Activated naive CD4-positive, alpha-beta T cell treated with anti-CD3 and anti-CD28 coated beads, Interleukin-2, amount 50 U/mL, for 72 hours (primary cell): ENCODE measurements around the gene PAQR6. TPM values are rescaled to one million over a fixed set of nuclear protein-coding genes. Genes with fewer than 3 reads are reported as not detected.
A peak's percentile ranks its signal among the peaks of the same experiment; 100 is the strongest.

ENCODE experiments used
- ATAC-seq, 2 donors: fragments of 150-1000 bp; cut with Tn5 transposase; 2 replicates each; pipeline ENCODE4 v1.10.0; 2021; ENCODE audit warnings: mild to moderate bottlenecking in 2 of 2, moderate library complexity in 2 of 2
- DNase-seq, 2 donors: peaks; one replicate each; pipeline ENCODE4 v3.0.0; 2021 to 2022; ENCODE audit warnings: low spot score in 2 of 2
- H3K27ac Mint-ChIP-seq, 2 donors: one replicate each; pipeline ENCODE4 v1.8.0; 2022; ENCODE audit warnings: mild to moderate bottlenecking in 2 of 2, mixed read lengths in 2 of 2
- H3K36me3 Mint-ChIP-seq, 2 donors: one replicate each; pipeline ENCODE4 v1.8.0; 2022; ENCODE audit warnings: mixed read lengths in 2 of 2
- H3K9me3 Mint-ChIP-seq, 2 donors: one replicate each; pipeline ENCODE4 v1.8.0; 2022; ENCODE audit warnings: mixed read lengths in 2 of 2
- total RNA-seq, 2 donors: library from RNA; stranded (reverse); gene quantifications; one replicate each; pipeline ENCODE4 v1.2.3, GENCODE V29; 2022

Gene PAQR6
- total RNA-seq, 2 donors from 2014 or later = 9.3 to 9.5 TPM

DNA sequence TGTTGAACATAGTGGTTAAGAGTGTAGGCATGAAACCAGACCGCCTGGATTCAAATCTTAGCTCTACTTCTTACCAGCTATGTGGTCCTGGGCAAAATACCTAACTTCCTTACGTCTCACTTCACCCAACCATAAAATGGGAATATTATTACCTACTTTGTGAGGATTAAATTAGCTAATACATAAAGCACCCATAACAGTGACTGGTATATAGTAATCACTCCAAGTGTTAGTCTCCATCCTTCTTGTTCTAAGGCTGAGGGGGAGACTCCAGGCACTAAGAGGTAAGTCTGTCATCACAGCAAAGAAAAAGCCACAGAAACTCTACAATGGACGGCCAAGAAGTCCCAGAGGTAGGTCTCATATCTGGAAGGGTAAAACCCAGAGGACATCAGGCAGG, 32.0 kb upstream of the PAQR6 start:
- peaks cover 37 to 52% of the 10 kb centered on the region in 2 donors for H3K36me3 Mint-ChIP-seq
- H3K27ac Mint-ChIP-seq = peak overlapping the region in 1 of 2 donors; percentile 34

DNA sequence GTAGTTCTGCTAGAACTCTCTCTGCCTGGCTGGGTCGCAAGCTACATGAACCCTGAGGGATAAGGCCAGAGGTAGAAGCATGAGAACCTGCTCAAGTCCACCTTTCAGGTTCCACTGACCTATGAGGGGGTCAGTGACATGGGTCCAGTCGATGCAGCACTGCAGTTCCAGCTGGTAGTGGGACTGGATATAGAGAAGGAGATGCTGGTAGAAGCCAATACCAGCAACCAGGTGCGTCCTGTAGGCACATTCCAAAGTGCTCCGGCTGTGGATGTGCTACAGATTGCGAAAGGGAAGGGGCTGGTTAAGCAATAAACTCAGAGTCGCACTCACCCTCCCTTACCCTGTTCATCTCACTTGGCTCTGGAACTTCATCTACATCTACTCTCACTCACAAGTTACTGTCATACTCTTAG, 29.1 kb upstream of the PAQR6 start:
- DNase-seq = no peak
- peak overlapping the region; percentile 21 to 83 for H3K27ac Mint-ChIP-seq
- H3K9me3 Mint-ChIP-seq = no peaks in the 10 kb centered on the region
- H3K36me3 Mint-ChIP-seq = peaks cover 39 to 46% of the 10 kb centered on the region in 2 donors
- no peak for ATAC-seq

More for the DNA sequence above, 32.0 kb upstream of the PAQR6 start:
- no peaks in the 10 kb centered on the region for H3K9me3 Mint-ChIP-seq
- ATAC-seq (no peak), DNase-seq (no peak)

DNA sequence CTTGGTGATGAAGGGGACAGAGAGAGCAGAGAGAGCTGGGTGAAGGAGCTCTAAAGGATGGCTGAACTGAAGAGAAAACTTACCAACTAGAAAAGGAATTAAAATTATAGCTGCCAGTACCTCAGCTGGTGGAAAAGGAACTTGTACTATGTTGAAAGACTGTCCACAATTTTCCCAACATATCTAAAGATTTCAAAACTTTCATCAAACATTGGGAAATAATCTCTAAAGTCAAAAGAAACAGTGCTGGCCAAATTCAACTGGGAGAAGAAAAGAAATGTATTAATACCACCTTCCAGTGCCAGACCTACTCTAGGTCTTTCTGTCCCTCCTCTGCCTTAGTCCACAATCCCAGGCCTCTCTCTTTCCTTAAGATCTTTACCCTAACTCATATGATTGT, 28.7 kb upstream of the PAQR6 start:
- Mint-ChIP-seq H3K27ac (no peak overlapping the region), H3K9me3 (no peaks in the 10 kb centered on the region), H3K36me3 (peaks cover 35 to 42% of the 10 kb centered on the region in 2 donors)
- DNase-seq = no peak
- ATAC-seq = no peak

DNA sequence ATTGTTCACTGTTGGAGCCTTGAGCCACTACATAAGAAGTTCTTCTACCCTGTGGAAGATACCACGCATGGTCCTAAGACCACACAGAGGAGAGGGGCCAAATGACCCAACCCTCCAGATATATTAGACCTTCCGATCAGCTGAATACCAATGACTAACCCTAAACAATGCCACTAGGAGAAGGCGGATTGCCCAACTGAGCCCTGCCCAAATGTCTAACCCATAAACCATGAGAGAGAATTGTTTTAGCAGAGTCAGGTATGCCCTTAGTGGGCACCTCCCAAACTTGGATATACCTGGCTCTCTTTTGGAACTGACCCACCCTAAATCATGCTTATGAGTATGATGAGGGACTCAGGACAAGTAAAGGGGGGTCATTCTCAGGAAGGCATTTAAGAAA, 22.5 kb upstream of the PAQR6 start:
- ATAC-seq (no peak), DNase-seq (no peak)
- Mint-ChIP-seq H3K9me3 (no peaks in the 10 kb centered on the region), H3K36me3 (peaks cover 23 to 44% of the 10 kb centered on the region in 2 donors), H3K27ac (peak overlapping the region in 1 of 2 donors; percentile 36)

DNA sequence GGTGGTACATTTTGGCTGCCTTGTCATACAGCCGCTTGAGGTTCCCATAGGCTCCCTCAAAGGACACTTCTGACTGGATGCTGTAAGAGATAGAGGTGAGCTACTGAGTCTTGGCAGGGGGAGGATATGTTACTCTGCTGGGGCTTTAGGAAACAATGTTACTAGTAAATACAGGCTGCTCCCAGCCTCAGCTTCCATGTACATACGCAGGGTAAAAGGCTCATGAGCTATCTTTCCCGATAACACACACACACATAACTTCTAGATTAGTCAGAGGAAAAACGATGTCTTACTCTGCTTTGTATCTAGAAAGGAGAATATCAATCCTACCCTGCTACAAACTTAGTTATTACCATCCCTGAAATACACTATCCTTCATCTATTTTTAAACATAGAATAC, 20.5 kb upstream of the PAQR6 start:
- Mint-ChIP-seq H3K9me3 (no peaks in the 10 kb centered on the region), H3K36me3 (peaks cover 27 to 51% of the 10 kb centered on the region in 2 donors), H3K27ac (no peak overlapping the region)
- ATAC-seq (no peak), DNase-seq (no peak)

DNA sequence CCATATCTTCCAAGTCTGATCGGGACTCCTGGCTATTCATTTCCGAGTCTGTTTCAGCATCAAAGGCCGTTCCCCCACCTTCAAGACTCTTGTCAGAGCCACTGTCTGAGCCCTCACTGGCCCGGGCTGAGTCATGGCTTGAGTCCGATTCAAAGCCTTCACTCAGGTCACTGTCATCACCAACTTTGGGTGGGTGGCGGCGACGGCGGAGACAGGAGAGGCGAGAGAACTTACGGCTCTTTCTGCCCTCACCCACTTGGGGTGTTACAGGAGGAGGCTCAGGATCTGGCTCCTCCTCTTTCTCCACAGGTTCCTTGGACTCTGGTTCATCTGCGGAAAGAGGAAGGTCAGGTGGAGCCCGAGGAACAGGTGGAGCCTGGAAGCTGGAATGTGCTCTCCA, 18.2 kb upstream of the PAQR6 start:
- DNase-seq (no peak), ATAC-seq (peak in 1 of 2 donors; percentile 8)
- Mint-ChIP-seq H3K9me3 (no peaks in the 10 kb centered on the region), H3K27ac (peak overlapping the region in 1 of 2 donors; percentile 15), H3K36me3 (peaks cover 32 to 55% of the 10 kb centered on the region in 2 donors)

DNA sequence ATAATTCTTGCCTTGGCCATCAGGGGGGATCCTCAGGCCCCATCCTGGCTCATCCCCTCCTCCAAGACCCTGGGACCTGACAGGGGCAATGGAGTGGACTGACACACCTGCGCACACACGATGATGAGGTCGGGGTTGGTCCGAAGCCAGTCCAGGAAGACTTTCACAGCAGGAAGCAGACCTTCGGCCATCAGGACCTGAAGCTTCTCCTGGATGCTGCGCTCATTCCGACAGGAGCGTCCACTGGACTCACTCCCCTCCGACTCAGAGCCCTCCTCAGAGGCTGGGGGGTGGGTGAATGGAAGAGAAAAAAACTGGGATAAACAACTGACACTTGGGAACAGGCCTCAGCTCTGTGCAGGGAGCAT, 15.4 kb upstream of the PAQR6 start:
- Mint-ChIP-seq H3K36me3 (peaks cover 46 to 62% of the 10 kb centered on the region in 2 donors), H3K9me3 (no peaks in the 10 kb centered on the region), H3K27ac (peak overlapping the region in 1 of 2 donors; percentile 18)
- ATAC-seq (no peak), DNase-seq (no peak)

DNA sequence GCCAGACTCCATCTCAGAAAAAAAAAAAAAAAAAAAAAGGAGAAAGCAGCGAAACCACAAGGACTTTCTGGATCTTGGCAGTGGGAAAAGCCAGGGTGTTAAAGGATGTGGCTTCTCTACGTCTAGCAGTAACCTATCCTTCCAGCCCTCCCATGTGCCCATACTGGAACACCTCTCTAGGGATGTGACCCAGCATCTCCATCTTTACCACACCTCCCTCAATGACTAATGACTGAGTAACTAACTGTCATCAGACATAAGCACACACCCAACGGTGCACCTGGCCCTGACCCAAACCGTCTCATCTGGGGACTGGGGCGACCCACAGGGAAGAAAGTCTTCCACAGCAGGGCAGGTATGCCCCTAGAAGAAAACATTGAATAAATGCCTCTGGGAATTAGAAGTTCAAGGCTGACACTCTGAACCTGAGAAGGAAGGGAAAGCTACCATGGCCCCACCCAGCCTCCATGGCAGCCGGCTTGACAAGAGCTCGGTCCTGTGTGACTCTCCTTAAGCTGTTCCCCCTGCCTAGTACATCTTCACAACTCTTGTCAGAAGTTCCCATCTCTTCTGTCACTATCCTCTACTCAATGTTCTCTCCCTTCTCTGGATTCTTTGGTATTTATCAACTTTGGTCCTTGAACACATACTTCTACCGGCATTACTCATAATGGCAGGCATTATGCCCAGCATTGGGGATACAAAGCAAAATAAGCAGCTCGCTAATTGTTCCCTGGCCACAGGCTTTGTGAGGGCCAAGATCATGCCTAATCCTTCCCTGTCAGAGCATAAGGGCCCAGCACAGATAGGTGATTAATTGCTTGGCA, 14.8 kb upstream of the PAQR6 start:
- Mint-ChIP-seq H3K36me3 (peaks cover 46 to 62% of the 10 kb centered on the region in 2 donors), H3K27ac (peak overlapping the region; percentile 18 to 58), H3K9me3 (no peaks in the 10 kb centered on the region)
- ATAC-seq (peak; percentile 59 to 96), DNase-seq (no peak)

DNA sequence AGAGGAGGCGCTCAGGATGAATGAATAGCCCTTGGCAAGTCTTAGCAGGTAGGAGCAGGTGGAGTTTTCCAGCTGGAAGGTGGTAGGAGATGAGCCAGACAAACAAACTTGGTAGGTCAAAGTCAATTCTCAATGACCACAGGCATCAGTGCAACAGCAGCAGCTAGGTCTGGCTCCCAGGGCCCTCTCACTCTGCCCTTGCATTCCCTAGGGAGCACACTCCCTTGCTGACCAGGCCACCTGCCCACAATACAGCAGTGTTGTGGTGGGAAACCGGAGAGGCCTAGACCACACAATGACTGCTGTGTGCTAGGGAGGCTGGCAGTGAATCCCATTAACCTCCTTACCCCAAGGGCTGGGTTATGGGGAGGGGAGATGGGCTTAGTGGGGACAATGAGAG, 13.0 kb upstream of the PAQR6 start:
- Mint-ChIP-seq H3K9me3 (no peaks in the 10 kb centered on the region), H3K36me3 (peaks cover 40 to 46% of the 10 kb centered on the region in 2 donors), H3K27ac (peak overlapping the region in 1 of 2 donors; percentile 87)
- no peak for ATAC-seq
- no peak for DNase-seq

DNA sequence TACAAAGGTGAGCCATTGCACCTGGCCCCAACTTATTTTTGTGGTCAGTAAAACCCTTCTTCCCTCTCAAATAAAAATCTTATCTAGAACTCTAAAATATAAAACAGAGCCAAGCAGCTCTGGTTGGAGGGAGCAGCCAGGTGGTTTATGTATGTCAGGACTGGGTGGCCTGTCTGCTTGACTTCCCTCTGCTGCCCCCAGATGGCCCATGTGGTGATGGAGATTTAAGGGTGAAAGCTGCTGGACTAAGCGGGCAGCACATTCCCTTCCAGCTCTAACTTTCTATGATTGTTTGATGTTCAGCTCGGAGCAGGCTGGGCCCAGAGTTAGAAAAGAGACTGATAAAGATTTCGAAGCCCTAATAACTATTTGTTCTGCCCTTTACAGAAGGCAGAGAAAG, 11.9 kb upstream of the PAQR6 start:
- H3K27ac Mint-ChIP-seq = peak overlapping the region; percentile 13 to 63
- no peak for DNase-seq

DNA sequence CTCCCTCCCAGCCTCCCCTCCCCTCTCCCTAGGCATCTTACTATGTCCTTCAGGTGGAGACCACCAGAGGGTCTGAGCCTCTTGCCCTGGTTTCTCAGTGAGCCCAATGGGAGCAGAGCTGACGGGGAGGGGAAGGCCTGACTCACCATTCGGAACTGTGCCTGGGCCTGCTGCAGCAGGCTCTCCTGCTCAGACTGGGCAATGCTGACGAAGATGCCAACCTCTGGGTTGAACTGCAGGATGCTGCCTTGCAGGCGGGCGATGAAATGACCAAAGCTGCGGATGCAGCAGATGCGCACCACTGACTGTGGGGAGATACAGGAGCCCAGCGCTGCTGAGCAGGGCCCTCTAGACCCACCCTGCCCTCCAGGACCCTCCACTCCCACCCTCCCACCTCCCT, 11.0 kb upstream of the PAQR6 start:
- no peaks in the 10 kb centered on the region for H3K9me3 Mint-ChIP-seq
- no peak for DNase-seq
- H3K27ac Mint-ChIP-seq = no peak overlapping the region
- H3K36me3 Mint-ChIP-seq = peaks cover 30% of the 10 kb centered on the region in 2 donors
- ATAC-seq = no peak

More for the DNA sequence above, 11.9 kb upstream of the PAQR6 start:
- no peak for ATAC-seq
- peaks cover 34 to 37% of the 10 kb centered on the region in 2 donors for H3K36me3 Mint-ChIP-seq
- no peaks in the 10 kb centered on the region for H3K9me3 Mint-ChIP-seq

DNA sequence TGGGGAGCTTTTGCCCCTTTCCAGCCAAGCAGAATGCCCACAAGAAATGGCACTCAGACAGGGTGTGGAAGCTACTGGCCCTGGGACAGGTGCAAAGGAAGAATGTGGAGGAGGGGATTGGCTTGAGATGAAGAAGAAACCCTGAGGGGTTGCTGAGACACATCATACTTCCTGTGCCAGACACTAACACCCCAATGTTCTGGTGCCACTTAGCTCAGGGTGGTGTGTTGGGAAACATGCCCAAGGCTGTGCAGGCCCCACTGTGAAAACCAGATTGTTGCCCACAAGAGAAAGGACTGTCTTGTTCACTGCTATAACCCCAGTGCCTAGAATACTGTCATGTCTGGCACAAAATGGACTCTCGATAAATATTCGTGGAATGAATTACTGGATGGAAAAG, 9.9 kb upstream of the PAQR6 start:
- DNase-seq (no peak), ATAC-seq (no peak)
- Mint-ChIP-seq H3K36me3 (peaks cover 19 to 21% of the 10 kb centered on the region in 2 donors), H3K9me3 (no peaks in the 10 kb centered on the region), H3K27ac (peak overlapping the region; percentile 38 to 61)

DNA sequence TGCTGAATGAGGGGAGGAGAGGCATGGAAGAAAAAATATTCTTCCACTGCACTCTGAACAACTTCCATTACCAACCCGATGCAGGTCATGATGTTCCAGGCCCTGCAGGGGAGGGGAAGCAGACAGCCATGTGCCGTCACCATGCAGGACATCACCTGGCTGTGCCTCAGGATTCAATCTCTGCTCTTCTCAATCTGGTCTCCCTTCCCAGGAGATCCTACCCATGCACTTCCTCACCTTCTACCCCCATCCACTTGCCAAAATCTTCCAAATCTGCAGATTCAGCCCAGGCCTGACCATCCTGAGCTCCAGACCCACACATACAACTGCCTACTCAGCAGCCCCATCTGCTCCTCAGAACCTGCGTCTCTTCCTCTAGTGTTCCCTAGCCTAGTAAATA, 5.8 kb upstream of the PAQR6 start:
- H3K27ac Mint-ChIP-seq = peak overlapping the region; percentile 24 to 46
- no peak for ATAC-seq
- H3K36me3 Mint-ChIP-seq = peaks cover 0 to 5% of the 10 kb centered on the region in 2 donors
- no peaks in the 10 kb centered on the region for H3K9me3 Mint-ChIP-seq
- no peak for DNase-seq

DNA sequence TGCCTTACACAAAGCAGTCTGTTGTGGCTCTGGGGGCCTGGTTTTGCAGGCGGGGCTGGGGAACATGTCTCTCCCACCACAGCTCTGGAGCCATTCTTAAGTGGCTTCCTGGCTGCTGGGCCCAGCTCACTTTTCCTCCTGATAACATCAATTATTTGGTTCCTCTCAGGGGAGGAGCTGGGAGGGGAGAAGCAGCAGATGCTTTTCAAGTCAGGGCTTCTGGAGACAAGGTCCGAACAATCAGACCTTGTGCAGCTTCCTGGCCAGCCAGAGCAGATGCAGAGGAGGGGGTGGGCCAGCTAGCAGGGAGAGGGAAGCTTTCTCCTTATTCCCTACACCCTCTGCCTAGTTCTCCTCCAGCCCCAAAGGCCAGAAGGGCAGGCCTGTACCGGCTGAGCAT, 3.7 kb upstream of the PAQR6 start:
- H3K36me3 Mint-ChIP-seq = peaks cover 0 to 5% of the 10 kb centered on the region in 2 donors
- DNase-seq (no peak), ATAC-seq (no peak)
- no peaks in the 10 kb centered on the region for H3K9me3 Mint-ChIP-seq
- H3K27ac Mint-ChIP-seq = no peak overlapping the region

DNA sequence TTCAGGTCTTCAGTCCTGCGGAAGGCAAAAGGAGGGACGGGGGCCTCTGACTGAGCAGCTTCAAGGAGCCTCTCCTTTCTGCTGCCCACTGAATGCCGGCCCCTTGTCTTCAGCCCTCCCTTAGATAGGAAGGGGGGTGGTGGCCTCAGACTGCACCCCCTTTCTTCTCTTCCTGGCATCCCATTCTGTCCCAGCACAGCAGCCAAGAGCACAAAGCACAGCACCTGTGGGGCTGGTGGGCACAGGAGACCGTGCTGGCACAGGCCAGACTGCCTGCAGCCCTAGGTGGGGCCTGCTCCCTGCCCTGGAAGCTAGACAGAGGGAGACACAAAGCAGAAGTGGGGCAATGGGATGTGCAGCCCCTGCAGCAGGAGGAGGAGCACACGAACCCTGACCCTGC, 1.7 kb upstream of the PAQR6 start:
- ATAC-seq (no peak), DNase-seq (no peak)
- peaks cover 0 to 5% of the 10 kb centered on the region in 2 donors for H3K36me3 Mint-ChIP-seq
- no peaks in the 10 kb centered on the region for H3K9me3 Mint-ChIP-seq
- H3K27ac Mint-ChIP-seq = peak overlapping the region; percentile 22 to 65

DNA sequence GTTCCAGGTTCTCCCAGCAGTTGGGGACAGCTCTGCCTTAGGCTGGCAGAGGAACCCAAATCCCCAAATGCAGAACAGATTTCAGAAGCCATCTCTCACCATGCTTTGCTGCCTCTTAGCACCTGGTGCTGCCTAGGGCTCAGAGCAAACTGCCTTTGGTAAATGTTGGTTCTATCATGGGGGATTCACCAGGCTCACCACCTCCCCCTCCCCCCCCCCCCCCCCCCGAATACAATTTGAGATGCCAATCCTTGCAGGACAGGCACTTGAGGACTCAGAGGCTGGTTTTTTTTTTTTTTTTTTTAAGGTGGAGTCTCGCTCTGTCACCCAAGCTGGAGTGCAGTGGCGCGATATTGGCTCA, 447 bp upstream of the PAQR6 start:
- Mint-ChIP-seq H3K9me3 (no peaks in the 10 kb centered on the region), H3K27ac (no peak overlapping the region), H3K36me3 (peaks cover 0 to 5% of the 10 kb centered on the region in 2 donors)
- DNase-seq (no peak), ATAC-seq (no peak)

DNA sequence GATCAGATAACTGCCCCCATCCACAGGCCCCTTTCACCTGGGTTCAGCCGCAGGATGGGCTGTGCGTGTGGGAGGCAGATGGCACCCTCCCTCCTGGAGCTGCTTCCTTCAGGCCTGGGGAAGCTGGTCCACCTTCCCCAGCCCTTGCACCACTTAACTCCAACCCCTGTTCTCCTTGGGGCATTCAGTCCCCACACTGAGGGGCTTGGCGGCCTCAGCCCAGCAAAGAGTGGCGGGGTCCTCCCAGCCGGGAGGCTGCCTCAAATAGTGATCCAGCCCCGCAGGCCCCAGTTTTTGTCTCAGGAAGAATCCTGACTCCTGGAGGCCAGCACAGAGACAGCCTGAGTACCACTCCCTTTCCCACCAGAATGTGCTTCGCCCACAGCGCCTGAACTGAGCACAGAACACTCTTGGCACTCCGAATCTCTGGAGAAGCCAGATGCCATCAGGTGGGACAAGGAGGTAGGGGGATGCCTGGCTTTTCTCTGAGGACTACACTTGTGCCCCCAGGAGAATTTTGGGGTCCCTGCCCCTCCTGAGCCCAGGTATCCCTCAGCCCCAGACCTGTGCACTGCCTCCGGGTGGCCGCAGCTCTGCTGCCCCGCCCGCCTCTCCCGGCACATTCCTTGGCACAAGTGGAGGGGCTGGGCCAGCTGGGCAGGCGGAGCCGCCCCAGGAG, 936 bp downstream of the PAQR6 start:
- DNase-seq = no peak

More for the DNA sequence above, 936 bp downstream of the PAQR6 start:
- no peak for ATAC-seq
- no peaks in the 10 kb centered on the region for H3K9me3 Mint-ChIP-seq
- peak overlapping the region in 1 of 2 donors; percentile 71 for H3K27ac Mint-ChIP-seq
- H3K36me3 Mint-ChIP-seq = no peaks in the 10 kb centered on the region
